HG02973 (cell line): Measurements from ENCODE around the gene ADORA1.

Source experiments
- ATAC-seq: cut with Tn5 transposase; IDR thresholded peaks from one replicate; pipeline ENCODE4 v1.9.1; 2021; ENCODE audit warnings: moderate library complexity; ENCODE audit not compliant: unreplicated experiment

The ADORA1 gene

DNA sequence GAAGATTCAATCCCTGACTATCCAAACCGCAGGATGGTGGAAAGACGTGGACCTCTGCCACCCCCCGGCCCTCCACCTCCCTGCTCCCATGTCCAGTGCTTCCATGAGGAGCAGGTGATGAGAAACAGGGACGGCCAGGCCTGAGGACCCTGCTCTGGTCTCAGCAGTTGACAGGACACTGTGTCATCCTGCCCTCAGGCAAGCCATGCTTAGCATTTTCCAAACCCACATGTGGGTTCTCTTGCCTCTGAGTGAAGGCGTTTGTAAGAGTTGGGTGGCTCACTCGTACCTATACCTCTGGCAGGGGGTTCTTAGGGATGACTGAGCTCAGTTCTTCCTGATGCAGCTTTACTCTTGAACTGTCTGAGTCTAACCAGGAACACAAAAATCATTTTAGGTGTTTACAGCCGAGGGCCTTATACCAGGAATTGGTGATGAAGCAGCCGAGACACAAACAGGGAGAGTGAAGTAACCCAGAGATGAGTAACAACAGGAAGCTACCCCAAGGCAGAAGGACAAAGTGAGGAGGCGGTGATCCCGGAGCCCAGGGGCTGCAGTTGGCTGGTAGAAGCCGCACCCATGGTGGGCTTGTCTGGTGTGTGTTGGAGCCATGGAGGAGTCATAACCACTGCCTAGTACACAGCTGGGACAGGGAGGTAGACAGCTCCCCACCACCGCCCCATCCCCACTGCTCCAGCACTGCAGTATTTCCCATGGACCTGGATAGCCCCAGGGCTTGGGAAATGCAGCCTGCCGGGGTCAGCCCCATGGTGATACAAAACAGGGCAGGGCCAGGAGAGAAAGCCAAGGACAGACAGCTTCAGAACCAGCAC, 26.7 kb downstream of the ADORA1 start:
- ATAC-seq: no peak

DNA sequence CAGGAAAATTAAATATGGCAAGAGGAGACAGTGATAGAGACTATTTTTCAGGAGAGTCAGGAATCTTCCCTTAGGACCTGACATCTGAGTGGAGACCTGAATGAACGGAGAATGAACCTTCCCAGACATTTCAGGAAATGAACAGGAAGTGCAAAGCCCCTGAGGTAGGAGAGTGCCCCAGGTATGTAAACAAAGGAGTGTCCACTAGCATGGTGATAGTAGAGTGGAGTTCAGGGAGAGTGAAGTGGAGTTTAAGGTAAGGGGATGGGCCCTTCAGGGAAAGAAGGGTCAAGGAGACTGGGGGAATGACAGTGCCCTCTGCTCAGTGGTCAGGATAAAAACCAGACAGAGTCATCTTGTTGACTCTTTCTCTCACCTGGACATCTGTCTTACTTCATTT, 28.8 kb downstream of the ADORA1 start:
- ATAC-seq: no peak

DNA sequence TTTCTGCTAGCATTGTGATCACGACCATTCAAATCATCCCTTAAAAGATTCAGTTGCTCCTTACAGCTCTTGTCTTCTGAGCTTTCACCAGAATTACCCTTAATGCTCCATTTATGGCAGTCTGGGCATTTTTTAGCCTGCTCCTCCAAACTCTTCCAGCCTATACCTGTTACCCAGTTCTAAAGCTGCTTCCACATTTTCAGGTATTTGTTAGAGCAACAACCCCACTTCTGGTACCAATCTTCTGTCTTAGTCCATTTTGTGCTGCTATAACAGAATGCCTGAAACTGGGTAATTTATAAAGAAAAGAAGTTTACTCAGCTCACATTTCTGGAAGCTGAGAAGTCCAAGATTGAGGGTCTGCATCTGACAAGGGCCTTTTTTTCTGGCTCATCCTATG, 30.9 kb downstream of the ADORA1 start:
- ATAC-seq: no peak

DNA sequence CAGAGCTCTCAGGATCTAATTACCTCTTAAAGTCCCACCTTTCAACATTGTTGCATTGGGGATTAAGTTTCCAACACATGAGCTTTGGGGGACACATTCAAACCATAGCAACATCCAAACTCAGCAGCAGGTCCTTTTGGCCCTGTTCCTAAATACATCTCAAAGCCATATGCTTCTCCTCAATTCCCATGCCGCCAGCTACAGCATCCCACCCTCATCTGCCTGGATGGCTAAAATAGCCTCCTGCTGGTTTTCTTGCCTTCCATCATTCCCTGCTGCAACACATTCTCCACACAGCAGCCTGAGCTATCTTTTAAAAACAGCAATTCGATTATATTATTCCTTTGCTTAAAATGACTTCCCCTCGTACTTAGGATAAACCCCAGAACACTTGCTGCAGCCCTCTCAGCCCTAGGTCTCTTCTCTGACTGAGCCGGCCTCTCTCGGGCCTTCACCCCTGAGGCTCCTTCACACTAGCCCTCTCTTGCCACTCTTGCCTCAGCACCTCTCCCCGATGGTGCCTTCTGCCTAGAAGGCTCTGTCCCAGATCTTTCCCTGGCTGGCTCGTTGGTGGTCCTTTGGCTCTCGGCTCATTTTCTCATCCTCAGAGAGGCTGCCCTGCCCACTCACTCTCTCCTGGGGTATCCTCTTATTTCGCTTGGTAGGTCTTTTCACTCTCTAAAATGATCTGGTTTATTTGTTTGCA, 31.6 kb downstream of the ADORA1 start:
- no peak for ATAC-seq

DNA sequence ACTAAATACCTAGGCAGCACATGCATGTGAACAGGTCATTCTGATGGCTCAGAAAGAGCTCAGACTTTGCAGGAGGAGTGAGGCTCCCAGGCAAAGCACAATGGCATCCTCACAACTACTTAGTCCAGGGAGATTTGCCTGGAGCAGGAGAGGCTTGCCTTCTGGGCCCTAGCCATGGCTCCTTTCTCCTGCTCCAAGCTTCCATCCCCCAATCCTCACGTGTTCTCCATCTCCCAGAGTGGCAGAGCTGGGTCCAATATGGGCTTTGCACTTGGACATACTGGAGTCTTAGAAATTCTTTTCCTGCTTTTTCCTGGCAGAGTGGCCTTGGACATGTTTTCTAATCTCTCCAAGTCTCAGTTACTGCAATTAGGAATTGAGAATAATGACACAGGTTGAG, 32.3 kb downstream of the ADORA1 start:
- no peak for ATAC-seq

DNA sequence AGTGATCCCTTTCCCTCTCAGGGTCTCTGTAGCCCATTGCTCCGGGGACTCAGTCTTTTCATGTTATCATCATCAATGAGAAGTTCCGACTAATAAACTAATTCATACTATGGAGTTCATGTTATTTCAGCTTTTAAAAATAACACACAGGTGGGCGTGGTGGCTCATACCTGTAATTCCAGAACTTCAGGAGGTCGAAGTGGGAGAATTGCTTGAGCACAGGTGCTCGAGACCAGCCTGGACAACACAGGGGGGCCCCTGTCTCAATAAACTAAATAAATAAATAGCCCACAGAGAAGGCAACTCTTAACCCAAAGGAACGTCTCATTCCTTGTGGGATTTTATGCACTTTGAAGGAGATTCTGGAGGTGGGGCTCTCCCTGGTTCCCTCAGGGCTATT, 33.6 kb downstream of the ADORA1 start:
- no peak for ATAC-seq

GRCh38 chr1:203161703-203162102, 34.2 kb downstream of the ADORA1 start:
- ATAC-seq: no peak

GRCh38 chr1:203162403-203162802, 34.9 kb downstream of the ADORA1 start:
- no peak for ATAC-seq

DNA sequence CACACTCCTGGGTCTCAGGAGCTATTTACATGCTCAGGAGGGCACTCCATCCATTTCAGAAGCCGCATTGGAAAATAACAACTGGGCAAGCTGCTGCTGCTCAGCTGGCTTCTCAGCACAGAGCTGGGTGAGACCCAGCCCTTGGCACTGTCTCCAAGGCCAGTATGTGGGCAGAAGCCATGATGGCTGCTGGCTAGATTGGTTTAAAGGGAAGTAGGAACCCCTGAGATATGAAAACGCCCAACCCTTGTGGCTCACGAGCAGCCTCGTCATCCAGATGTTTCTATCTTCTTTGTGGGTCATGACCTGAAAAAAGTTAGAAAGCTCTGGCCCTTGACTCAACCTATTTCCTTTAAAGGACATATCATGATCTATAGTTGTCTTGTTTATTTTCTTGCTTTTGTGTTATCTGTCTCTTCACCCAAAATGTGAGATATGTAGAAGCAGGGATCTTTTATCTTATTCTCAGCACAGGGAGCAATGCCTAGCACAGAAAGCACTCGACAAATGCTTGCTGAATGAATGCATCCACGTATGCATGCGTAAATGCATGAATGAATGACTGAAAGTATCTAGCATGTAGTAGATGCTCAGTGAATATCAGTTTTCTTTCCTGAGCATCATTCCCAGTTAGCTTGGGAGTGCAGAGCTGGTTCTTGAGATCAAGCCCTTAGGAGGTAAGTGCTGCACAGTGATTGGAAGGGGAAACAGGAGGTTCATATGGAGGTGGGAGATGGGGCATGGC, 36.5 kb downstream of the ADORA1 start:
- ATAC-seq: no peak

GRCh38 chr1:203165101-203165799, 37.7 kb downstream of the ADORA1 start:
- no peak for ATAC-seq

- ATAC-seq: no peak
Observed at GRCh38 chr1:203165800-203166161, 38.3 kb downstream of the ADORA1 start.

GRCh38 chr1:203166192-203166940, 38.8 kb downstream of the ADORA1 start:
- ATAC-seq: no peak

- ATAC-seq: no peak
Observed at GRCh38 chr1:203167026-203167912, 39.7 kb downstream of the ADORA1 start.

GRCh38 chr1:203167913-203168200, 40.3 kb downstream of the ADORA1 start:
- no peak for ATAC-seq

DNA sequence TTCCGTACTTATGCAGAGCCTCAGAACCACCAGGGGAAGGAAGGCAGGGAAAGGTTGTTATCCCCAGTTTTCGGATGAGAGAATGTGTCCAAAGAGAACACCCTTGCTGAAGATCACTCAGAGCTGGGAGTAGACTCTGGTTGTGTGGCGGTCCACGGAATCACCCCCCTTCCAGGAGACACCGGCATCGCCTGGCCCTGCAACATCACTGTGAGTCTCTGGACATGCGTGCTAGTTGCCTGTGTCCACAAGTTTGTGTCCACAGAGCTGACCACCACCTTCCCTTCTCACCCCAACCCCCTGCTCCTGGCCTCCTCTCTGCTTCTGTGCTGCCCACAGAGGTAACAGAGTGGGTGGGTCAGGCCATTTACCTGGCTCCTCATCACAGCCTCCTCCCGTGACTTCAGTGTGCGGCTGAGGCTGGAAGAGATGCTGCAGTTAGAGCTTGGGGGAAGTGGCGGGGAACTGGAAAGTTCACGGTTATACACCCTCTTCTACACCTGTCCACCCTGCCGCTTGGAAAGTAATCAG, 40.8 kb downstream of the ADORA1 start:
- no peak for ATAC-seq

- no peak for ATAC-seq
Observed at GRCh38 chr1:203168991-203169390, 41.5 kb downstream of the ADORA1 start.

- no peak for ATAC-seq
Observed at GRCh38 chr1:203169770-203170520, 42.4 kb downstream of the ADORA1 start.

DNA sequence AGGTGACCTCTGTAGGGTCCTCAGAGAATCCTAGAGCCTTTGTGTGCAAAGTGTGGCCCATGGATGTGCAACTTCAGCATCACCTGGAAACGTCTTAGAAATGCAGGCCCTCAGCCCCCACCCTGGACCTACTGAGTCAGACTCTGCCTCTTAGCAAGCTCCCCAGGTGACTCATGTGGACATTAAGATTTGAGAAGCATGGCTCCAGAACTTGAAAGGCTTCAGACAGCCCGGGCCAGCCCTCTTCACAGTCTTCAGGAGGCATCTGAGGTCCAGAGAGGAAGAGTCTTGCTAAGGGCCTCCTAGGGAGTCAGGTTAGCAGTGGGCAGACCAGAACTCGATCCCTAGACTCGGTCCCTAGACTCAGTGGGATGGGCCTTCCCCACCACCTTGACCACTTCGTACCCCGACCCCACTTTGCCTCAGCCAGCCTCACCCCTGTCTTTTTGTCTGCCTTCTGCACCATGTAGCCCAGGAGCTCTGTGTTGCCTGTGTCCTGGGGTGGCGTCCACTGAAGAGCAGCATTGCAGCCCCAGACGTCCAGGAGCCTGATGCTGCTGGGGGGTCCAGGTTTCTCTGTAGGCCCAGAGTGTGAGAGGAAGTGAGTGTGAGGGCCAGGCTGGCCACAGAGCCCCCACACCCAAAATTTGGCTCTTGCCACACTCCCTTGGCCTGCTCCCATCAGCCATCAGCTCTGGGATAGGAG, 43.3 kb downstream of the ADORA1 start:
- no peak for ATAC-seq
